Measurements from ENCODE around the gene BORCS5.
A peak's percentile ranks its signal among the peaks of the same experiment; 100 is the strongest.

The BORCS5 gene

GRCh38 chr12:12327802-12328201 lies 29.1 kb upstream of the BORCS5 start:
- H3K4me3 ChIP-seq (replicated peaks; ENCODE audit: low read depth, low read length) = no peak overlapping the region
- TF ChIP-seq, protein P1, sequence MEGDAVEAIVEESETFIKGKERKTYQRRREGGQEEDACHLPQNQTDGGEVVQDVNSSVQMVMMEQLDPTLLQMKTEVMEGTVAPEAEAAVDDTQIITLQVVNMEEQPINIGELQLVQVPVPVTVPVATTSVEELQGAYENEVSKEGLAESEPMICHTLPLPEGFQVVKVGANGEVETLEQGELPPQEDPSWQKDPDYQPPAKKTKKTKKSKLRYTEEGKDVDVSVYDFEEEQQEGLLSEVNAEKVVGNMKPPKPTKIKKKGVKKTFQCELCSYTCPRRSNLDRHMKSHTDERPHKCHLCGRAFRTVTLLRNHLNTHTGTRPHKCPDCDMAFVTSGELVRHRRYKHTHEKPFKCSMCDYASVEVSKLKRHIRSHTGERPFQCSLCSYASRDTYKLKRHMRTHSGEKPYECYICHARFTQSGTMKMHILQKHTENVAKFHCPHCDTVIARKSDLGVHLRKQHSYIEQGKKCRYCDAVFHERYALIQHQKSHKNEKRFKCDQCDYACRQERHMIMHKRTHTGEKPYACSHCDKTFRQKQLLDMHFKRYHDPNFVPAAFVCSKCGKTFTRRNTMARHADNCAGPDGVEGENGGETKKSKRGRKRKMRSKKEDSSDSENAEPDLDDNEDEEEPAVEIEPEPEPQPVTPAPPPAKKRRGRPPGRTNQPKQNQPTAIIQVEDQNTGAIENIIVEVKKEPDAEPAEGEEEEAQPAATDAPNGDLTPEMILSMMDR (IDR thresholded peaks at IDR 0.05; ENCODE audit: low read length, missing control alignments) = peak; percentile 73
- peak; percentile 81 for DNase-seq (ENCODE audit: low read depth)

DNA sequence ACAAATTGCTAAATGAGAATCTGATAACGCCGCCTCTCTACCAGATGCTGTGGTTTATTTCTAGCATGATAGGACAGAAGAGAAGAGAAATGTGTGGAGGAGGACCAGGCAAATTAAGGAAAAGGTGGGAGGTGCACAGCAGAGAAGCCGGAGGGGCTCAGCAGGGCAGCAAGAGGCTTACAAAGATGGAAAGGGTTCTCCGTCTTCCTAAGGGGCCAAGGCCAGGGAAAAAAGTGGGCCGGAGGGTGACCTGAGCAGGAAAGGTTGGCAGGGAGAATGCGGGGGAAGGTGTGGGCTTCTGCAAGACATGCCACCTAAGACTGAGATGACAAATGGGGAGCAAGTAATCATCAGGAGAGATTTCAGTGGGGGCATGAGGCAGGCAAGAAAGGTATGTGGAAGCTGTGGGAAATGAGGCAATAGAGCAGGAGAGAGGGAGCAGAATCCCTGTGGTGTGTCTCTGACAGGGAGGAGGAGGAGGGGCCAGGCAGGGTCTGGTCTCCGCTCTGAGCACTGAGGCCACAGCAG lies 25.6 kb upstream of the BORCS5 start:
- no peak overlapping the region for H3K4me3 ChIP-seq (replicated peaks; ENCODE audit: low read depth, low read length)
- no peak for DNase-seq (ENCODE audit: low read depth)
- TF ChIP-seq, protein P1 (IDR thresholded peaks at IDR 0.05; ENCODE audit: low read length, missing control alignments) = no peak

DNA sequence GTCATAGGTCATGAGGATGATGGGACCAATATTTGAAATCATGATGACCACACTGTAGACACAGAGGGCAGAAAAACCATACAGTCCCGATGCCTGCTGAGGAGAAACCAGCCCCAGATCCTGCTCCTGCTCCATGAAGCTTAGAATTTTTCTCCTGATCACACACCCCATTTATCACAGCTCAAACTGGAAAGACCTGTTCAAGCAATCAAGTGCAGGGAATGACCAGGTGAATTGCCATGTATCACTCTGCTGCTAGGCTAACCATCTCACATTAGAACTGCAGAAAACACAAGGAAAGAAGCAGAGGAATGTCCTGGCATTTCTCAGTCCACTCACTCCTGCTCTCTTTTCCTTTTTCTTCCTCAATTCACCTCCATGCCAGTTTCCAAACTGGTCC lies 25.0 kb upstream of the BORCS5 start:
- DNase-seq (ENCODE audit: low read depth) = no peak
- no peak overlapping the region for H3K4me3 ChIP-seq (replicated peaks; ENCODE audit: low read depth, low read length)
- TF ChIP-seq, protein P1 (IDR thresholded peaks at IDR 0.05; ENCODE audit: low read length, missing control alignments) = no peak

- TF ChIP-seq, protein P1 (IDR thresholded peaks at IDR 0.05; ENCODE audit: low read length, missing control alignments) = no peak
- no peak overlapping the region for H3K4me3 ChIP-seq (replicated peaks; ENCODE audit: low read depth, low read length)
- peak; percentile 85 for DNase-seq (ENCODE audit: low read depth)
Measured at GRCh38 chr12:12333407-12334366, 23.2 kb upstream of the BORCS5 start.

DNA sequence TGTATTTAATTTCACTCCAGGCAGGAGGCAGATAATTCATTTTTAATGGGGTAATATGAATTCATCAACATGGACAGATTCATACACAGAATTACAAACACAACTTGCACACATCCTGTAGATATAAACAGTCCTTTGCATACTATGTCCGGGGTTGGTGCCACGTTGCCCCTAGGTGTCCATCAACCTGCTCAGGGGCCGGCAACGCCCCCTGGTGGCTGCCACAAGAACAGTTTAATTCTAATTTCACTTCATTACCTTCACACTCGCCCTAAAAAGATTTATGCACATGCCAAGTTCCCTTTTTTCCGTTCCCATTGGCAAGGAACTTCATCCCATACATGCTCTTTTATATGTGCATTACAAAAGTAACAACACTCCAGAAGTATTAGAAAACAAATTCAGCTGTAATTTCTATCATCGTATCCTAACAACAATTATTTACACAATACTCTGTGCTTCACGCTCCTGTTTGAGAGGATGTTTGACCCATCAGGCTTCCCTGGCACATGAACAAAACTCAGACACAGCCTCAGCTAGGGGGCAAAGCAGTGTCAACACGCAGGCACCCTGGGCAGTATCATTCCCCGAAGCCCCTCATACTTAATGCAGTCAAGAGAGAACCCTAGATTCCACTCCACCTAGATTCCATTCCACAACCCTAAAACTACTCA lies 22.4 kb upstream of the BORCS5 start:
- no peak overlapping the region for H3K4me3 ChIP-seq (replicated peaks; ENCODE audit: low read depth, low read length)

GRCh38 chr12:12336049-12336411 lies 20.8 kb upstream of the BORCS5 start:
- peak; percentile 69 for DNase-seq (ENCODE audit: low read depth)
- TF ChIP-seq, protein P1 (IDR thresholded peaks at IDR 0.05; ENCODE audit: low read length, missing control alignments) = no peak
- H3K4me3 ChIP-seq (replicated peaks; ENCODE audit: low read depth, low read length) = no peak overlapping the region

More for the DNA sequence above, 22.4 kb upstream of the BORCS5 start:
- TF ChIP-seq, protein P1 (IDR thresholded peaks at IDR 0.05; ENCODE audit: low read length, missing control alignments) = peak; percentile 79
- DNase-seq (ENCODE audit: low read depth) = peak; percentile 58

All from fibroblast of pulmonary artery (primary cell).